Activated T-cell treated with anti-CD3 and anti-CD28 coated beads, Interleukin-2, amount 50 U/mL, for 1 hour (primary cell): ENCODE measurements around the gene SUPT20HL1.
"Not testable (repeated sequence)": the region's sequence is repeated elsewhere in the genome, so short reads cannot be mapped to it uniquely, and the experiment has no call there.

Experiments
- DNase-seq: peaks from one replicate; pipeline ENCODE4 v3.0.0-alpha.2; 2020

The SUPT20HL1 gene

DNA sequence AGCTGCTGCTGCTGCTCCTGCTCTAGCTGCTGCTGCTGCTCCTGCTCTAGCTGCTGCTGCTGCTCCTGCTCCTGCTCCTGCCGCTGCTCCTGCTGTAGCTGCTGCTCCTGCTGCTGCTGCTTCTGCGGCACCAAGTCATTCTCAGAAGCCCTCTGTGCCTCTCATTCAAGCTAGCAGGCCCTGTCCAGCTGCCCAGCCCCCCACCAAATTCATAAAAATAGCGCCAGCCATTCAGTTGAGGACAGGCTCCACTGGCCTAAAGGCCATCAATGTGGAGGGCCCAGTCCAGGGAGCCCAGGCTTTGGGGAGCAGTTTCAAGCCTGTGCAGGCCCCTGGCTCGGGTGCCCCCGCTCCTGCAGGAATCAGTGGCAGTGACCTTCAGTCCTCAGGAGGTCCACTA is 3.9 kb downstream of the SUPT20HL1 start:
- no peak for DNase-seq

DNA sequence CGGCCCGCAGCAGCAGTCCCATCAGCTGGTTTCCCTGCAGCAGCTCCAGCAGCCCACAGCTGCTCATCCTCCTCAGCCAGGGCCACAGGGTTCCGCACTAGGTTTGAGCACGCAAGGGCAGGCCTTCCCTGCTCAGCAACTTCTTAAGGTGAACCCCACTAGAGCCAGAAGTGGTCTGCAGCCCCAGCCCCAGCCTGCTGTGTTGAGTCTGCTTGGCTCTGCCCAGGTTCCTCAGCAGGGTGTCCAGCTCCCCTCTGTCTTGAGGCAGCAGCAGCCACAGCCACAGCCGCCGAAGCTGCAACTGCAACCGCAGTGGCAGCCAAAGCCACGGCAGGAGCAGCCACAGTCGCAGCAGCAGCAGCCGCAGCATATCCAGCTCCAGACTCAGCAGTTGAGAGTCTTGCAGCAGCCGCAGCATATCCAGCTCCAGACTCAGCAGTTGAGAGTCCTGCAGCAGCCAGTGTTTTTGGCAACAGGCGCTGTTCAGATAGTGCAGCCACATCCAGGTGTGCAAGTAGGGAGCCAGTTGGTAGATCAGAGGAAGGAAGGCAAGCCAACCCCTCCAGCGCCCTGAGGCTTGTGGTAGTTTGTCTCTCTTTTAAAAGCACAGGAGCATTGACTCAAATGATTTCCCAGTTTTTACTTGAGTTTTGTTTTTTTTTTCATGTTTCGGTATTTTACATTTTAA is 4.6 kb downstream of the SUPT20HL1 start:
- no peak for DNase-seq

DNA sequence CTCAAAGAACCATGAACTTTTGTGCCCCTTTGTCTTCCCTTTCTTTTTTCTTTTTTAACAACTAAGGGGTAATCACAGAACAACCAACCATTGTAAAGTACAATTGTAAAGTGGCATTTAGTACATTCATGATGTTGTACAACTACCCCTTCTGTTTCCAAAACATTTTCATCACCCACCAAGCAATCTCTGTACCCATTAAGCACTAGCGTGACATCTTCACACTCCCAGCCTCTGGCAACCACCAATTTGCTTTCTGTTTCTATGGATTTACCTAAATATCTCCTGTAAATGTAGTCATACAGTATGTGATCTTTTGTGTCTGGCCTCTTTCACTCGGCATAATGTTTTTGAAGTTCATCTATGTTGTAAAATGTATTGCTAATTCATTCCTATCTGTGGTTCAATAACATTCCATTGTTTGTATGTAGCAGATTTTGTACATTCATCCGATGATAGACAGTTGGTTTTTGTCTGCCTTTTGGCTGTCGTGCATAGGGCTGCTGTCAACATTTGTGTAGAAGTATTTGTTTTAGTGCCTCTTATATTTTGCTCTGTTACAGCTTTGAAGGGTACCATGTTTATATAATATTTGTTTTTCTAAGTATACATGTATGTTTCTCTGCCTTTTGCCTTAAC is 6.4 kb downstream of the SUPT20HL1 start:
- not testable (repeated sequence) for DNase-seq

DNA sequence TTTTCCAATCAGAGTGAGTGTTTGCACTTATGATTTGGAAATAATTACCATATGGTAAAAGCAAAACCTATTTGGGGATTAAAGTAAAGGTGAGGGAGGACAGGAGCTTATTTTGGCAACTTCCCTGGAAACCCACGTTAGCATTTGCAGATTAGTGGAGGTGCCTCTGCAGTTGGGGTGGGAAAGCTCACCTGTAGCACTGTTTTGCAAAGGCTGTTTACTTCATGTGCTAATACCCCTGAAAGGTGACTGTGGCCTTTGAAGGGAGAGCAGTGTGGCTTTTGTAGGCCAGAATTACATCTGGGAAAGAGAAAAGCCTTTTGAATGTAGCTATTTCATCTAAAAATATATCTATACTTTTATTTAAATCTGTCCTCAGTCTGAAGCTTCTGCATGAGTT is 9.4 kb downstream of the SUPT20HL1 start:
- no peak for DNase-seq

DNA sequence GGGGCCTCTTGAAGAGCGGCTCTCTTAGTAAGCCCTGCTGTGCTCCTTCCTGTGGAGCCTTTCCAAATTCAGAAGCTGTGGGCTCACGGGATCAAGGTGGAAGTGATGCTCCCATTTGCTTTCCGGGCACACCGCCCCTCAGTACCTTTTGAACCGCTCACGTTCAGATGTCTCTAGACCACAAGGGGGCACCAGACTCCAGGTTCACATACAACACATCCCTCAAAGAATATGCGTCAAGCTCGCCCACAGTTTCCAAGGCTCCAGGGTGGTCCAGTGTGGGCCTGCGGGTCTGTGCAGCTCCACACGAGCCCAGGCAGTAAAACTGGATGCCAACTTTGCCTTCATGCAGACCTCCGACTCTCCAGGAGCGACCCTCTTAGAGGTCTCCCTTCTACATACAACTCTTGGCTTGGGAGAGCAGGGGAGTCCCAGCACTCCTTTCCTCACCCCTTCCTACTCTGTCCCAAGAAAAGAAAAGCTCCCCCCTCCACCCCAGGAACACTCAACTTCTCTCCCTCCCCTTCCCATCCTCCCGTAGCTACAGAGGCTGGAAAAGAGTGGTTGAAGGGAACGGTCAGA is 11.0 kb downstream of the SUPT20HL1 start:
- DNase-seq: peak; percentile 54

DNA sequence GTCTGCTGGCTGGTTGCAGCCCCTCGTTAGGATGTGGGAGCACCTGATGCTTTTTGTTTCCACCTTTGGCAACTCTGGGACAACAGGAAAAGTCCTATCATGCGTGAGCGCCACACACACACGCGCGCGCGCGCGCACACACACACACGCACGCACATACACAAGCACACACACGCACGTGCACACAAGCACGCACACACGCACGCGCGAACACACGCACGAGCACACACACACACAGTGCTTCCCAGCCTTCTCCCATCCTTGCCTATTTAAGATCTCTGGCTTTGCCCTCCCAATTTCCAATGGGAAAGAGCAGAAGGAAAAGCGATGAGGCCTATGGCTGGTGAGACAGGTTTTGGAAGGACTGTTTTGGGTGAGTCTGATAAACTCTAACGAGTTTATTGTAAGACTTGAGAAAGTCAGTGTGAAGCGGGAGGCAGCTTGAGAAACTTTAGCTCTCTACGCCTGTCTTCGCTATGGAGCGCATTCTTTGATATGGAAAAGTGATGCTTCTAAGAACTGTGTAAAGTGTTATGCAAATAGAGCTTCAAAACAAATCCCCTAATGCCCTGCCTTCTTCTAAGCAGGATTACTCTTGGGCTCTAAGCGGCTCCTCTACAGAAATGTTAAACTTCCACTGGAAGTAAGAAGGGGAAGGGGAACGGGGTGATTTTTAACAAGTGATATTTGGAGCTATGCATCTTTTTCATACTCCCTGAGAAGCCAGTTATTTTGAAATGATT is 11.8 kb downstream of the SUPT20HL1 start:
- no peak for DNase-seq

DNA sequence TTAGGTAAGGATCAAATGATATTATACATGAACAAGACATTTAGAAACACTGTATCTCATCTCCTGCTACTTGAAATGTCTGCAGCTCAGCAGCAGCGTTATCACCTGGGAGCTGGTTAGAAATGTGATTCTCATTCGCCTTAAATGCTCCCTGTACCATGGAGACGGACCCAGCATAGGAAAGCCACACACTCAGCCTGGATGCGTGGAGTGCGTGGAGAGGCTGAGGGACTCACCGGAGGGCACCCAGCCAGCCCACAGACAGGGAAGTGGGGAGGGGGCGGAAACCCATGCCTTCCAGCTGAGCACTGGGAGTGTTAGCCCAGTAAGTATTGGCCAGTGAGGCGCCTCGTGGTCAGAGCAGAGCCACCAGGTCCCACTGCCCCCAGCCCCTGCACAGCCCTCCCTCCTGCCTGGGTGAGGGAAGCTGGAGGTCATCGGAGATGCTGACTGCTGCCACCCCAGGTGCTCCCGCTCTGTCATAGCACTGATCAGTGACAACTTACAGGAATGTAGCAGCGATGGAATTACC is 15.2 kb downstream of the SUPT20HL1 start:
- DNase-seq: no peak

DNA sequence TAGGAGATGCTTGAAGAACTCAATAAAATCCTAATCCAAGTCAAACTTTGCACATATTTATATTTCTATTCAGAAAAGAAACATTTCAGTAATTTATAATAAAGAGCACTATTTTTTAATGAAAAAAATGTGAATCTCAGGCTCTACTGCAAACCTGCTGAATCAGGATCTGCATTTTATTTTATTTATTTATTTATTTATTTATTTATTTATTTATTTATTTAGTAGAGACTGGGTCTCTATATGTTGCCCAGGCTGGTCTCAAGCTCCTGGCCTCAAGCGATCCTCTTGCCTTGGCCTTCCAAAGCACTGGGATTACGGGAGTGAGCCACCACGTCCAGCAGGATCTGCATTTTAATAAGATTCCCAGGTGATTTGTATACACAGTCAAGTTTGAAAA is 16.0 kb downstream of the SUPT20HL1 start:
- DNase-seq: no peak

DNA sequence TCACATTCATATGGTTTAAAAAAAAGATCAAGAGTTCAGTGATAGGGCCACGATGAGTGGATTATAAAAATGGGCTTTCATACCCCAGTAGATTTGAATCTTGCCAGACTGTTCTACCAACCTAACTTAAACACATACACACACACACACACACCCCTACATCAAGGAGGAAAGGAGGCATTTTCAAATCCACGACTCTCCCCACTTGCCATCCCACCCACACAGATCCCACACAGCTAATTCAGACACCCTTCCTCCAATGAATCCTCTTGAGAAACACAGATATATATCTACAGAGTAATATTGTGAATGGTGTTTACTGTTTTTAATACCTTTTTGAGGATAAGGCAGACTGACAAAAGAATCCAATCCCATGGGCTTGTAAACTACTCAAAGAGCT is 16.8 kb downstream of the SUPT20HL1 start:
- no peak for DNase-seq

DNA sequence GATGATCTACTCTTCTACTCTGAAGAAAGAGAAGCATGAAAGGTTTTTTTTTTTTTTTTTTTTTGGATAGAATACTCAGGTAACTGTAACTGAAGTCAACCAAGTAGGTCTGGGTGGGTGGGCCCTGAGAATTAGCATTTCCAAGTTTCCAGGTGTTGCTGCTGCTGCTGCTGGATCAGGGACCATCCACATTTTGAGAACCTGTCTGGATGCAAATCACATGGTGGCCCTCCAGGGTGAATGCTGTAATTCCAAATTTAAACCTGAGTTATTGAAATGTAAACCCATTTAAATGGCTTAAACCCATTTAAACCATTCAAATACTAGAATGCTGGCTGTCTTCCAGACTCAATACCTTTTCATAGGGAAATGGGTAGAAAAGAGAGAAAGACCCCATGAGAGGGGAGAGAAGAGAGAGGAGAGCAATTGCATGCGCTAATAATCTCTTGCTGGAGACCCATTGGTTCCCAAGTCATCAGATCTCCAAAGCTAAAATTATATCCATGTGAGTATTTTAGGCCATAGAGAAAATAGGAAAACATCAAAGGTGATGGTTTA is 17.6 kb downstream of the SUPT20HL1 start:
- DNase-seq: no peak

DNA sequence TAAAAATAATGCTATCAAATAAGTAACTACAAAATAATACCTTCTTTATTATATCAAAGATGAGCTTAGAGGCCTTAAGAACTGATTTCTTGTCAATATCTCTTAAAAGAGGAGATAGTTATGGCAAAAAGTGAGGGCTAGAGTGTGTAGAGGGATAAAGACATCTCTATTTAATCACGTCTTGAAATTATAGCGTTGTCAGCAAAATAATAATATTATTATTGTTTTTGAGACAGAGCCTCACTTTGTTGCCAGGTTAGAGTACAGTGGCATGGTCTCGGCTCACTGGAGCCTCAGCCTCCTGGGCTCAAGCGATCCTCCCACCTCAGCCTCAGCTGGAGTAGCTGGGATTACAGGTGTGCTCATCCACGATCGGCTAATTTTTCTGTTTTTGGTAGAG is 18.3 kb downstream of the SUPT20HL1 start:
- no peak for DNase-seq

DNA sequence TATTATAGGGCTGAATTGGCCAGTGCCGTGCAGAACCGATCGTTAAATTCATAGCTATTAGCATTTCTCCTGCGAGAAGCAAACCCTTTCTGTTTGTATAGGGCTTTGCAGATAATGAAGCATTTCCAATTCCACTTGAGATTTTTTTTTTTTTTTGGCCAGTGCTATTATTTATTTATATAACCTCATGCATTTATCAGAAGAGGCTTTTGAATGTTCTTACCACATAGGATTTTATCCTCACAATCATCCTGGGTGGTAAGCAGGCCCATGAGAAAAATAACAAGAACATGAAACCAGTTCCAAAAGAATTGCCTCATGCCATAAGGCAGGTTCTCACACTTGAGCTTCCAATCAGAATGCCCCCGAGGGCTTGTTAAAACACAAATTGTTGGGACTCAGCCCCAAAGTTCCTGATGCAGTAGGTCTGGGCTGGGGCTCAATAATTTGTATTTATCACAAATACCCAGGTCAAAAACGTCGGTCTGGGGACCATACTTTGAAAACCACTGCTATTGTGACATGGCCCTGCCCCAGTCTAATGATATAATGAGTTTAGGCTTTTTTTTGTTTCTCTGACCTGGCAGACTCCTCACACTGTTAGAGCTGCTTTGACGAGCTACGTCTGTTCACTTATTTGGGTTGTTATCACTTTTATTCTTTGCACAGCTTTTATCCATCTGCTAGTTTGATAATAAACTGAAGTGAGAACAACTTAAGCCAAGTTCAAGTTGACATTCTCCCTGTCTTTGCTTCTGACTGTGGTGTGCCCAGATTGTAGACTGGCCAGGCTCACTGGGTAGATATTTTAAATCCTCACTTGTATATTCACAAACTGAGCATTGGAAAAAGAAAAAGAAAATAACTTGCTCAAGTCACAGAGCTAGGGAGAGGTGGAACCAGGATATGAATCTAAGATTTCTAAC is 20.1 kb downstream of the SUPT20HL1 start:
- DNase-seq: no peak

DNA sequence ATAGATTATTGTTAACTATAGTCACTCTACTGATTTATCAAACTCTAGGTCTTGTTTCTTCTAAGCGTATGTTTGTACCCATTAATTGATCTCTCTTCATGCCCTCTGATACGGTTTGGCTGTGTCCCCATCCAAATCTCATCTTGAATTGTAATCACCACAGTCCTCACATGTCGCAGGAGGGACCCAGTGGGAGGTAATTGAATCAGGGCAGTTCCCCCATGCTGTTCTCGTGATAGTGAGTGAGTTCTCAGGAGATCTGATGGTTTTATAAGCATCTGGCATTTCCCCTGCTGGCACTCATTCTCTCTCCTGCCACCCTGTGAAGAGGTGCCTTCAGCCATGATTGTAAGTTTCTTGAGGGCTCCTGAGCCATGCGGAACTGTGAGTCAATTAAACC is 21.9 kb downstream of the SUPT20HL1 start:
- DNase-seq: not testable (repeated sequence)

DNA sequence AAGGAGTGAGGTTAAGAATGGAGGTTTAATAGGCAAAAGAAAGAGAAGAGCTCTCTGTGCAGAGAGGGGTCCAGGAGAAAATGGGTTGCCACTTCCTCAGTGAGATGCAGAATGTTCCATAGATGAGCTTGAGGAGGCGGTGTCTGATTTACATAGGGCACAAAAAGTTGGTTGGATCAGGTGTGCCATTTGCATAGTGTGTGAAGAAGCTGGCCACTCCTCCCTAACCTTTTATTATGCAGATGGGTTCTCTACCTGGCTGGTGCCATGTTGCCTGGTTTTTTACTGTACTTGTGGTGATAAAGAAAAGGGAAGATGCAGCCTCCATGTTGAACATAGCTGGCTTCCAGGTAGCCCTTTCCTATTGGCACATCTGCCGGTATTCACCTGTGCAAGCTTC is 27.3 kb downstream of the SUPT20HL1 start:
- no peak for DNase-seq

DNA sequence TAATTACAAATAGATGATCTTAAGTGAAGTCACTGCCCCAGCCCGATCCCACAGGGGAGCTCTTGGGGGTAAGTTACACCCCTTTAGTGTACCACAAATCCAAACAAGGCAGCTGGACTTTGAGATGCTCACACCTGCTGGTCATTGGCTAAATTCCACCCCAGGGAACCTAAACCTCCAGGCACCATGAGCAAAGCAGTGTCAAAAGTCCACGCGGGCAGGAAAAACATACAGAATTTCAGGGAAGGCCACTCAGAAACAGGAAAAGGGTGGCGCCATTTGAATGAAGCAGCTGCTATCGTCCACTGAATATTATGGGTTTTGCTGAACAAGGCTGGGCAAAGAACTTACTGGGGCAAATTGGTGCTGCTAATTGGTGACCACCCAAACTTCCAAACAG is 30.9 kb downstream of the SUPT20HL1 start:
- no peak for DNase-seq

DNA sequence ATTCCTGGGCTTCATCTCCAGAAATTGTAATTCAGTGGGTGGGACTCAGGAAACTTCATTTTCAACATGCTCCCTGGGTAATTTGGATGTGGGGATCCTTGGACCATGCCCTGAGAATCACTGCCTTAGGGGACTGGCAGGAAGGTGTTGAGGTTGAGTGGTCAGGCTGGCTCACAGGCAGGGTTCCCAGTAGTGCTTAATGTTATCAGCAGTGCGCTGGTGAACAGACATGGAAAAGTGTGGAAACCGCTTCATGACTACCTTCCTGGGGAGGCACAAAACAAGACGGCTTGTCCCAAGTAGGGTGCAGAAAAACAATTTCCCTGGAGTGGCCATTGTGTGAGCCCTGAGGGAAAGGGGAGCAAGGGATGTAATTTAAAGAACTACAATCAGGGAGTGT is 31.4 kb downstream of the SUPT20HL1 start:
- DNase-seq: no peak

DNA sequence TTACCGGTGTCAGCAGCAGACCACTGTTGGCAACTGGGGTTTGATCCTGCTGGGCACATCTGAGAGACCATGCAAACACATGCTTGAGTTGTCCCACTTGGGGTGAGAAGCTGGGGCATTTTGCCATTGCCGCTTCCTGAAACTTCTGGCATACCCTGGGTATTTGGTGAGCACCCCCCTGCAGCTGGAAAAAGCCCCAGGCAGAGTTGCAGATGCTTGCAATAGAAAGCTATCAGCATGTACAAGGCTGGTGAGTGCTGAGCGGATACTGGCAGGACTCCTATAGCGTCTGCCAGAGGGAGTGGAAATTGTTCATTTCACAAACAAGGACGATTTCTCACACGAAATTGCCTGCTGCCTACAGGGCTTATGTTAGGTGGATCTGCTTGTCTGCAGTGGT is 32.3 kb downstream of the SUPT20HL1 start:
- no peak for DNase-seq

DNA sequence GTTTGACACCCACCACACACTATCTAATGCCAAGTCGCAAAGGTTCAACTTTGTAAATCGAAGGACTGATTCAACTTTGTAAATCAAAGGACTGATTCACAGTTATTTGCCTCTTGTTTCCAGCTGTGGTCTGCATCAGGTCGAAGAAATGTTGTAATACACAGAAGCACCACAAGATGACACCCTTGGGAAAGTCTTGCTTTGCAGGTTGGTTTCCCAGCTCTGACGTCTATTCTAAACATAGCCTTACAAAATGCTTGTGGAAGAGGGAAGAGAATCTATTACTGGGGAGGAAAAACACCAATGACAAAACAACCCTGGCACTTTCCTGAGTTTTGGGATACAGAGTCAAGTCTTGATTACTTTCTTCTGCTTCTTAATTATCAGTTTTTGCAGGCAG is 35.3 kb downstream of the SUPT20HL1 start:
- DNase-seq: no peak

DNA sequence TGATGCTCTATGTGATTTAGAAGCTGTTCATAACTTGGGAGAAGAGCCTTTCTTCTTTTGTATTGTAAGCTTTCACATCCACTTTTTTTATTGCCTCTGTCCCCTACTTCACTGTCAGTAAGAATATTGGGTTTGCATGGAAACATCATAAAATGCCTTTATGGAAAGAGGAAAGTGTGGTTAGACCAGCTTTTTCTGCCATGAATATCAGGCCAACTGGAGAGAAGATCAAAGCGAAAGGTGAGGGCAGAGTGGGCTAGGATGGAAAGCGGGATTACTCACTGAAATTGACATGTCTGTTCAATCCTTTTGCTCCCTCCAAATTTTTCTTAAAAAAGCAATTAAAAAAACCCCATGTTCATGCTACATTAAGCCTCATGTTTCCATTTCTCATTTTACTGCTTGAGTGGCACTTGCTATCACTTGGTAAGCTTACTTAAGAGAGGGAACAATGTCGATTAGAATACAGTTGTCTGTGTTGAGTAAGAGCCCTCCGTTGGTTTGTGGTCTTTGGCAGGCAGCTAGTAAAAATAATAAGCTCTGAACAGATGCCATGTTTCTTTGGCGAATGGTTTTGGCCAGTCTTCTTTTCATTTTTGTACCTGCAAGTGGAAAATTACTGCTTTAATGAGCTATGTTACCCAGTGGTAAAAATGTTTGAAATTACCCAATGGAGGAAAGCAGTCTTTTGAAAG is 35.9 kb downstream of the SUPT20HL1 start:
- DNase-seq: no peak

DNA sequence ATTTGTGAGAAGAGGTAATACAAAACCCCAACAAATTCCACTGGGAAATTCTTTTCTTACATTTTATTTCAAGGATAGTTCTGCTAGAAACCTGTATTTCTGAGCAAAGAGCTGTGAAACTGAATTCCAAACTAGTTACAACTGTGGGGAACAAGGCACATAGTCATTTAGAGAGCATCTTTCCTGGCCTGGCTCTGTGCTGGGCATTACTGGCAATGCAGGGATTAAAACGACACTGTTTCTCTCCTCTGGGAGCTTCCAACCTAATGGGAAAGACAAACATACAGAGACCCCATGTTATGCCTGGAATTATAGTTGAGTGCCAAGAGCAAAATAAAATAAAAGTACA is 36.5 kb downstream of the SUPT20HL1 start:
- DNase-seq: no peak

DNA sequence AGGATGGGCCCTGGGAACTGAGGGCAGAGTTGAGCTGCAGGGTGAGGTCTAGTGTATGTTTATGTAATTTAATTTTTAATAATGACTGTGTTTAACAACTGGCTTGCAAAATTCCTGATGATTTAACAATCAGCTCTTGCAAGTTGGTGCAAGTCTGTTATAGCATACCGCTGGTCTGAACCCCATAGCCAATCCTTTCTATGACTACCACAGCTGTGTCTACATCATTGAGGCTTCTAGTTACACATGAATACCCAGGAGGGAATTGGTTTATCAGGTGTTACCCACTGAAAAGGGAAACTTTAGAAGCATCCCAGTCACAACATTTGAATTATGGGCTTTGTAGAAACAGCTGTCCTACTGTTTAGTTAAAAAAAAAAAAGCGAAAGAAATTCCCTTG is 38.3 kb downstream of the SUPT20HL1 start:
- no peak for DNase-seq

DNA sequence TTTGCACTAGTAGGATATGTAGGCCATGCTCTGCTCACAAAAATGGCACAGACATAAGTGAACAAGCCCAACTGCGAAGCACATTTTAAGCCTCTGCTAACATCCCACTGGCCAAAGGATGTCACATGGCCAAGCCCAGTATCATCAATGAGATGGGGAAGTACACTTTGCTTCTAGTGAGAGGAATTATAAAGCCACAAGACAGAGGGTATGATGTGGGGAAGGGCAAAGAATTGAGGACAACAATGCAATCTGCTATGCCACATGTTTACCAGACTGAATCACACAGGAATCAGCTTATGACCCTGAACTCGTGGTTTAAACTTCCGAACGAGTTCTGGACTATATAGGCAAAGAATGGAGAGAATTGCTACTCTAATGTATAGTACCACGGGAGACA is 39.1 kb downstream of the SUPT20HL1 start:
- DNase-seq: no peak
